Nephron progenitor cell (in vitro differentiated cells): Measurements from ENCODE around the gene PPT2.
"Not testable (repeated sequence)": the region's sequence is repeated elsewhere in the genome, so short reads cannot be mapped to it uniquely, and the experiment has no call there.

ENCODE experiments used
- DNase-seq: peaks from one replicate; pipeline ENCODE4 v3.0.0; 2021
- H3K27ac Mint-ChIP-seq: 2 replicates; pipeline ENCODE4 v1.8.0; 2021; ENCODE audit warnings: mild to moderate bottlenecking, moderate library complexity, mixed read lengths
- H3K27me3 Mint-ChIP-seq: 2 replicates; pipeline ENCODE4 v1.8.0; 2021; ENCODE audit warnings: mild to moderate bottlenecking, low read depth, mixed read lengths; ENCODE audit not compliant: poor library complexity
- H3K36me3 Mint-ChIP-seq: 2 replicates; pipeline ENCODE4 v1.8.0; 2021; ENCODE audit warnings: low read depth, mixed read lengths
- H3K4me1 Mint-ChIP-seq: 2 replicates; pipeline ENCODE4 v1.8.0; 2021; ENCODE audit warnings: mixed read lengths
- H3K4me3 Mint-ChIP-seq: 2 replicates; pipeline ENCODE4 v1.8.0; 2021; ENCODE audit warnings: mild to moderate bottlenecking, moderate library complexity, mixed read lengths
- H3K9me3 Mint-ChIP-seq: 2 replicates; pipeline ENCODE4 v1.8.0; 2021; ENCODE audit warnings: mild to moderate bottlenecking, moderate library complexity, mixed read lengths
- CTCF ChIP-seq: fragments of 200-600 bp; sonication (generic); IDR thresholded peaks from 2 replicates; pipeline ENCODE4 v1.5.0; 2021; ENCODE audit warnings: antibody characterized with exemption

PPT2 gene

GRCh38 chr6:32181915-32182529, 28.1 kb downstream of the PPT2 start:
- peaks cover 40% of the 10 kb centered on the region for H3K36me3 Mint-ChIP-seq
- no peak overlapping the region for H3K4me3 Mint-ChIP-seq
- peak overlapping the region; percentile 80 for H3K27ac Mint-ChIP-seq

GRCh38 chr6:32182555-32182981, 28.6 kb downstream of the PPT2 start:
- H3K4me1 Mint-ChIP-seq = peaks cover 61% of the 10 kb centered on the region
- DNase-seq = no peak

More at GRCh38 chr6:32181915-32182529, 28.1 kb downstream of the PPT2 start:
- H3K27me3 Mint-ChIP-seq = no peaks in the 10 kb centered on the region
- no peak for TF ChIP-seq CTCF
- DNase-seq = no peak
- H3K9me3 Mint-ChIP-seq = no peaks in the 10 kb centered on the region
- peaks cover 61% of the 10 kb centered on the region for H3K4me1 Mint-ChIP-seq

GRCh38 chr6:32183030-32183429, 29.1 kb downstream of the PPT2 start:
- Mint-ChIP-seq H3K36me3 (peaks cover 48% of the 10 kb centered on the region), H3K27ac (peak overlapping the region; percentile 69), H3K4me3 (no peak overlapping the region), H3K27me3 (no peaks in the 10 kb centered on the region), H3K4me1 (peaks cover 65% of the 10 kb centered on the region), H3K9me3 (no peaks in the 10 kb centered on the region)
- no peak for DNase-seq
- no peak for TF ChIP-seq CTCF

More at GRCh38 chr6:32182555-32182981, 28.6 kb downstream of the PPT2 start:
- Mint-ChIP-seq H3K27me3 (no peaks in the 10 kb centered on the region), H3K36me3 (peaks cover 45% of the 10 kb centered on the region), H3K4me3 (no peak overlapping the region), H3K9me3 (no peaks in the 10 kb centered on the region), H3K27ac (peak overlapping the region; percentile 80)
- no peak for TF ChIP-seq CTCF

GRCh38 chr6:32183483-32184083, 29.6 kb downstream of the PPT2 start:
- Mint-ChIP-seq H3K27me3 (no peaks in the 10 kb centered on the region), H3K36me3 (peaks cover 48% of the 10 kb centered on the region), H3K27ac (peak overlapping the region; percentile 93), H3K9me3 (no peaks in the 10 kb centered on the region), H3K4me3 (no peak overlapping the region), H3K4me1 (peaks cover 65% of the 10 kb centered on the region)
- no peak for TF ChIP-seq CTCF
- DNase-seq = no peak

GRCh38 chr6:32184084-32184640, 30.2 kb downstream of the PPT2 start, which contains the start of gene AGER:
TSS of gene AGER (minus strand) at chr6:32184253. CDS start at chr6:32184222, 31 bp downstream.
- H3K27me3 Mint-ChIP-seq = no peaks in the 10 kb centered on the region
- peak within 1 kb of the TSS; percentile 93 for H3K27ac Mint-ChIP-seq
- peaks cover 44% of the 10 kb centered on the region for H3K36me3 Mint-ChIP-seq
- no peak for TF ChIP-seq CTCF
- H3K4me3 Mint-ChIP-seq = no peak within 1 kb of the TSS
- DNase-seq = no peak
- H3K9me3 Mint-ChIP-seq = no peaks in the 10 kb centered on the region
- peaks cover 65% of the 10 kb centered on the region for H3K4me1 Mint-ChIP-seq

GRCh38 chr6:32185681-32186131, 31.8 kb downstream of the PPT2 start:
- peak overlapping the region; percentile 95 for H3K27ac Mint-ChIP-seq
- peak overlapping the region; percentile 75 for H3K4me3 Mint-ChIP-seq
- H3K27me3 Mint-ChIP-seq, H3K9me3 Mint-ChIP-seq: not testable (repeated sequence)
- H3K36me3 Mint-ChIP-seq = peaks cover 34% of the 10 kb centered on the region
- DNase-seq = peak; percentile 63
- peaks cover 57% of the 10 kb centered on the region for H3K4me1 Mint-ChIP-seq

- not testable (repeated sequence) for H3K9me3 Mint-ChIP-seq, H3K27me3 Mint-ChIP-seq, DNase-seq
- H3K4me3 Mint-ChIP-seq = peak overlapping the region; percentile 75
- peaks cover 57% of the 10 kb centered on the region for H3K4me1 Mint-ChIP-seq
- peak overlapping the region; percentile 95 for H3K27ac Mint-ChIP-seq
- H3K36me3 Mint-ChIP-seq = peaks cover 28% of the 10 kb centered on the region
Observed at GRCh38 chr6:32186151-32186840, 32.4 kb downstream of the PPT2 start.
